ENCODE results near the gene INO80E.
A peak's percentile ranks its signal among the peaks of the same experiment; 100 is the strongest.

The INO80E gene

GRCh38 chr16:29989111-29989858 is 6.8 kb upstream of the INO80E start:
- no peak for DNase-seq
- intact Hi-C loops (cut with DNase I): no loop called here

DNA sequence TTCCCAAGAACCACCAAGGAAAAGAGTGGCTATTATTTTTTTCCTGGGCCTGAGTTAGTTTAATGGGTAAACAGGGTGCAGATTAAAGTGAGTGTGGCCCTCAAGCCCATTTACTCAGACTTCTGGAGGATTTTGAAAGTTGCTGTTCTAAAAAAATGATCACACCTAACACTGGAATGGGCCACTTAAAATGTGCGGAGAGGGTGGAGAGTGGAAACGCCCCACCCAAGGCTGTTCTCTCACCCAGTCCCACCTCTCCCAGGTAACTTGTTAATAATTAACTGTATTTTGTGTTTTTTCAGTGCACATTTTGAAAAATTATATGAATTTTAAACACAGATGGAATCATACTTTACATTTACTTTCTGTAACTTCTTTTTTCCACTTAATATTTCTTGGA is 6.0 kb upstream of the INO80E start:
- DNase-seq: no peak
- intact Hi-C loops (cut with DNase I): loop anchor here (10.0 kb wide), 2 partner anchors 65 to 175 kb away; partner anchors contain the start of genes PAGR1 and PRRT2

DNA sequence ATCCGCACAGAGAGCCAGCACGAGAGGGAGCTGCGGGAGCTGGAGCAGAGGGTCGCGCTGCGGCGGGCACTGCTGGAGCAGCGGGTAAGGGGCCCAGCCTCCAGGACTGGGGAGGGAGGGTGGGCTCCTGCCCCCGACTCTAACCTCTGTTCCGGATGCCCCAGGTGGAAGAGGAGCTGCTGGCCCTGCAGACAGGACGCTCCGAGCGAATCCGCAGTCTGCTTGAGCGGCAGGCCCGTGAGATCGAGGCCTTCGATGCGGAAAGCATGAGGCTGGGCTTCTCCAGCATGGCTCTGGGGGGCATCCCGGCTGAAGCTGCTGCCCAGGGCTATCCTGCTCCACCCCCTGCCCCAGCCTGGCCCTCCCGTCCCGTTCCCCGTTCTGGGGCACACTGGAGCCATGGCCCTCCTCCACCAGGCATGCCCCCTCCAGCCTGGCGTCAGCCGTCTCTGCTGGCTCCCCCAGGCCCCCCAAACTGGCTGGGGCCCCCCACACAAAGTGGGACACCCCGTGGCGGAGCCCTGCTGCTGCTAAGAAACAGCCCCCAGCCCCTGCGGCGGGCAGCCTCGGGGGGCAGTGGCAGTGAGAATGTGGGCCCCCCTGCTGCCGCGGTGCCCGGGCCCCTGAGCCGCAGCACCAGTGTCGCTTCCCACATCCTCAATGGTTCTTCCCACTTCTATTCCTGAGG is 5.0 kb upstream of the INO80E start:
- intact Hi-C loops (cut with DNase I): loop anchor here (10.0 kb wide), 2 partner anchors 64 to 176 kb away; partner anchors contain the start of genes PAGR1 and PRRT2

GRCh38 chr16:29991571-29991904 is 4.5 kb upstream of the INO80E start:
- intact Hi-C loops (cut with DNase I): loop anchor here (10.0 kb wide), 2 partner anchors 63 to 177 kb away; partner anchors contain the start of genes PAGR1 and PRRT2
- DNase-seq: no peak

More for the DNA sequence above, 5.0 kb upstream of the INO80E start:
- DNase-seq: no peak

GRCh38 chr16:29992344-29992967 is 3.6 kb upstream of the INO80E start:
- DNase-seq: no peak
- intact Hi-C loops (cut with DNase I): loop anchor here (10.0 kb wide), 2 partner anchors 62 to 178 kb away; partner anchors contain the start of genes PAGR1 and PRRT2

- intact Hi-C loops (cut with DNase I): loop anchor here (10.0 kb wide), 2 partner anchors 61 to 179 kb away; partner anchors contain the start of genes PAGR1 and PRRT2
- DNase-seq: no peak
Measured at GRCh38 chr16:29993191-29993902, 2.7 kb upstream of the INO80E start.

DNA sequence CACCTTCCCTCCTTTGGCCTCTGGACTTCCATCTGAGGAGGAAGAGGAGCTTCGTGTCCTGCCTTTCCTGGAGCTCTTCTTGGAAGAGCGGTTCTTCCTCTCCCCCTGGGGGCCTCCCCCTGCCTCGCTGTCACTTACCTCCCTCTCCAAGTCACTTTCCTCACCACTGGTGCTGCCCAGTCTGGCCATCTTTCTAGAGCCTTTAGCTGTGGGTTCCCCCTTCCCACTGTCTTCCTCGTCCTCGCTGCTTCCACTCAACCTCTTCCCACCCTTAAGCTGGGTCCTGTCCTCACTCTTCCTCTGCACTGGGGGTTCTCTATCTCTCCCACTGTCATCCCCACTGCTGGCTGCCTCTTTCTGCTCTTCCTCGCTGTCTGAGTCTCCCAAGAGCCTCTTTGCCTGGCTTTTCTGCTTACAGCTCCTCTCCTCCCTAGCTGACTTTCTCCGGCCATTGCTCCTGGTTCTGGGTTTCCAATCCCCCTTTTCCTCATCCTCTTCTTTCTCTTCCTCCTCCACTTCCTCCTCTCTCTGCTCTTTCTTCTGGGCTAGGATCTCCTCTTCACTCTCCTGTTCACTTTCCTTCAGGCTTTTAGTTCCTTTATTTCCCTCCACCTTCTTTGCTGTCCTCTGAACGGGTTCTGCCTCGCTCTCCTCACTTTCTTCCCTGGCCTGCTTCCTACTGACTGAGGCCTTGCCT is 2.0 kb upstream of the INO80E start:
- no peak for DNase-seq
- intact Hi-C loops (cut with DNase I): loop anchor here (2.0 to 10.0 kb wide), 3 partner anchors 19 to 179 kb away; partner anchors contain the start of genes PAGR1 and PRRT2

DNA sequence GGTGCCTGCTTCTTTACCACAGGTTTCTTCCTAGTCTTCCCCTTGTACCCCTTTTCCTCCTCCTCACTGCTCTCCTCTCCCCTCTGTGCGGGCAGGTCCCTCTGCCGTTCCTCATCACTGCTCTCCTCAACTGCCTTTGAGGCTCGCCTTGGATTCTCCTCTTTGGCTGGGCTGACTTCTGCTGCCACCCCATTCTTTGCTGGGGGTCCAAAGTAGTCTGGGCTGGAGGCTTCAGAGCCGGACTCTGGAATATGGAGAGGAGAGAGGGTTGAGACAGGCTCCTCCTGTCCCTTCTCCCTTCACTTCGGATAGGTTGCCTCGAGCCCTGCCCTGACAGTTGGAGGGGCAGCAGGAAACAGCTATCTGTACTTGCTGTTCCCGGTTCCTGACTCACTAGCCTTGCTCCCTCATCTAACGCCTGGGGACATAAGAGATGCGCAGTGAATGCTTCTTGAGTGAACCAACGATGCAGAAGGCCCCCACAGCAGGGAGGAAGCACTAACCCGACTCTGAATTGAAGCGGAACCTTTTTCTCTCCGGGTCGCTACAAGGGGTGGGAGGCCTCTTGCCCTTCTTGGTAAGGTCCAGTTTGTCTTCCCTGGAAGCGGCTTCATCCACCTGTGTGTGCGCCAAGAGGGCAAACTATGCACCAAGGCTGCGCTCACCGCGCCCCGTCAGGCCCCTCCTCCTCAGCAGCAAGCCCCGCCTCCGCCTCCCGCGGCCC is 1.3 kb upstream of the INO80E start:
- DNase-seq: peak in 30 of 42 donors; percentile 50 to 83 (median 74)
- intact Hi-C loops (cut with DNase I): loop anchor here (2.0 to 10.0 kb wide), 3 partner anchors 20 to 180 kb away; partner anchors contain the start of genes PAGR1 and PRRT2

DNA sequence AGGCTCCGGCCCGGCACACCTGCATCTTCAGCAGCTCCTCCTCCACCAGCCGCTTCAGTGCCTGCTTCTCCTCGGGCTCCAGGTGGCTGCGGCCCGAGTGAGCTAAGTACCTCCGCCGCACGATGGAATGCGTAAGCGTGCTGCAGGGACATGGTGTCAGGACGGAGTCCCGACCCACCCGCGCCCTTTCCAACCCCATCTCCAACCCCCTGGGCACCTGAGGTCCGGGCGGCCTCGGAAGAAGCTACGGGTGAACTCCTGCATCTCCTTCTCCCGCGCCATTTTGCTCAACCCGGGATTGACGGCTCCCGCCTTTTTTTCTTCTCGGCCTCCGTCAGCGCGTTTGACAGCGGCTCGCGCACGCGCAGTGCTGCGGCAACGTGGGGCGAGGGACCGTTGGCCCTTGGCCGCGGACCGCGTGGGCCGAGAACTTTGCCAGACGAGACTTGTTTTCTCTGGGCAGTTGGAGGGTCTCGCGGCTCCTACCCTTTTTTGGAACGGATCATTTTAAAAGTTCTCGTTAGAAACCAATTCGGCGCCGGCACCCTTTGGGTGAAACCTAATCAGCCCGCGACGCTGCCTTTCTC is 624 bp upstream of the INO80E start, which contains the start of gene HIRIP3:
HIRIP3 (minus strand) TSS at position 294 of the 587 bp plus-strand sequence; CDS start at position 282, 12 bp downstream.
- intact Hi-C loops (cut with DNase I): loop anchor here (2.0 to 10.0 kb wide), 3 partner anchors 21 to 181 kb away; partner anchors contain the start of genes PAGR1 and PRRT2
- DNase-seq: peak; percentile 66 to 95 (median 89)

GRCh38 chr16:29996766-29997250 is 767 bp downstream of the INO80E start:
- no peak for DNase-seq
- intact Hi-C loops (cut with DNase I): loop anchor here (10.0 kb wide), 2 partner anchors 58 to 182 kb away; partner anchors contain the start of genes PAGR1 and PRRT2

- no peak for DNase-seq
- intact Hi-C loops (cut with DNase I): loop anchor here (10.0 kb wide), 2 partner anchors 55 to 185 kb away; partner anchors contain the start of genes PAGR1 and PRRT2
Measured at GRCh38 chr16:29999605-30000004, 3.6 kb downstream of the INO80E start.

DNA sequence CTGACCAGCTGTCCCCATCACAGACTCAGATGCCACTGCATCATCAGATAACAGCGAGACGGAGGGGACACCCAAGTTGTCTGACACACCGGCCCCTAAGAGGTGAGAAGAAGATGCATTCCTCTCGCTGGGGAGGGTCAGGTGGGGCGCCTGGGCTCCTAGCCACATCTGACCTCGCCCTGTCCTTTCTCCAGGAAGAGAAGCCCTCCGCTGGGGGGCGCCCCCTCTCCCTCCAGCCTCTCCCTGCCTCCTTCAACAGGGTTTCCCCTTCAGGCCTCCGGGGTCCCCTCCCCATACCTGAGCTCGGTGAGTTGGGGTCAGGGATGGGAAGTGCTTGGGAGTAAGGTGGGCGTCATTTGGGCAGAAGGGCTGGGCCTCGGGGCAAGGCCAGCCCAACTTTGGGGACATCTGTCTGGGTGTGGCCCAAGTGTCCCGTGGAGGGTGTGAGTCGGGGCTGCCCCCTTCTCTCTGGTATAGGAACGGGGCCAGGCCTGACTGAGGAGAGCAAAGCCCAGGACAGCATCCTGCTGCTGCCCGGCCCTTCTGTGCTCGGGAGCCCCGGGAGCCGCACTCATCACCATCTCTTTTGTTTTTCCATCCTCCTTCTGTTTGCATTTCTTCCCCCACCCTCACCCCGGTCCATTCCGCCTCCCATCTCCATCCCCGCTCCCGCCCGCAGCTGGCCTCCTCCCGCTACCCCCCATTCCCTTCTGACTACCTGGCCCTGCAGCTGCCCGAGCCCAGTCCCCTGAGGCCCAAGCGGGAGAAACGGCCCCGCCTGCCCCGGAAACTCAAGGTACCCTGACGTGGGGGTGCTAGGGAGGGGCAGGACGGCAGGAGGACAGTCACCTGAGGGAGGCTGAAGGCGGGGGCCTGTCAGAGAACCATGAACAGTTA is 4.9 kb downstream of the INO80E start:
- DNase-seq: no peak
- intact Hi-C loops (cut with DNase I): no loop called here

DNA sequence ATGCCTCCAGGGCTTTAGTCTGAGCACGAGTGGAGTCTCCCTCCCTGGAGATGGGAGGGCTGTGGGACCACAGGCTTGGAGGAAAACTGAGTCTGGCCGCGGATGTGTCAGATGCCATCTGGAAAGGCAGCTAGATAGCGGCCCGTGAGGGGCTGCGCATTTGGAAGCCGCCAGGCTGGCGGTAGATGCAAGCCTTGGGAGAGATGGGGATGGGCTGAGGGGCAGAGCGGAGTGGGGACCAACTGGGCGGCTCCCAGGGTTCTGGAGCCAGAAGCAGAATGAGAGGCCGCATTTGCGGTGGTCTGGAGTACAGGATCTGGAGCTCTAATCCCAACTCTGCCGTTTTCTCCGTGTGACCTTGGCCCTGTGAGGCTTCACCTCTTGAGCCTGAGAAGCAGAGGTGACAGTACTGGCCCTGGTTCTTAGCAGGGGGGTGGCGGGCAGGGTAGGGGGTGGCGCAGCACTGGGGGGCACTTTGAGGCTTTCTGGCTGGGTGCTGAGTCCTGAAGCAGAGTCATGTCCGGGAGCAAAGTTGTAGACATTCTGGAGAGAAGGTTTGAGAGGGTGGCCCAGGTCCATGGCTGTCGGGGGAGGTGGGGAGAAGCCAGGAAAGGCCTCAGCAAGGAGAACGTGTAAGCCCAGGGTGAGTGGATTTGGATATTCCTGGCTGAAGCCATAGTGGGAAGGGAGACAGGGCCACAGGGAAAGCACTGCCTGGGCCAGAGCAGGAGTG is 6.7 kb downstream of the INO80E start:
- no peak for DNase-seq
- intact Hi-C loops (cut with DNase I): no loop called here

- intact Hi-C loops (cut with DNase I): no loop called here
- no peak for DNase-seq
Measured at GRCh38 chr16:30003670-30004423, 7.8 kb downstream of the INO80E start.
